A673 (cell line): Measurements from ENCODE around the gene CDH4.

Experiments used
- CTCF ChIP-seq: fragments of 300-800, 200-600 bp; sonication (generic); conservative IDR thresholded peaks from 2 replicates; pipeline ENCODE4 v1.5.1; 2017; ENCODE audit warnings: low read depth, mild to moderate bottlenecking, antibody characterized with exemption, low read length, moderate library complexity, mixed read lengths
- EZH2 ChIP-seq: fragments of 200-600 bp; sonication (generic); IDR thresholded peaks from 2 replicates; pipeline ENCODE4 v1.6.1; 2017; ENCODE audit warnings: borderline replicate concordance, low read depth, mild to moderate bottlenecking, mixed read lengths, antibody characterized with exemption, low read length; ENCODE audit not compliant: poor library complexity, severe bottlenecking

- TF ChIP-seq CTCF (no peak), EZH2 (no peak)
Observed at GRCh38 chr20:61688411-61688810, 436.4 kb downstream of the CDH4 start.
